ENCODE data around the gene OGA.
A peak's percentile ranks its signal among the peaks of the same experiment; 100 is the strongest.

OGA gene

GRCh38 chr10:101851411-101852116 is 33.3 kb upstream of the OGA start:
- peak; percentile 23 for DNase-seq (ENCODE audit: low read depth)
- TF ChIP-seq CTCF (conservative IDR thresholded peaks at IDR 0.05; ENCODE audit: control insufficient read depth, insufficient read depth, low read depth, low read length), result no peak
- no peak overlapping the region for H3K4me3 ChIP-seq (ENCODE audit: control insufficient read depth, low read depth, low read length)

GRCh38 chr10:101850749-101851148 is 32.5 kb upstream of the OGA start:
- H3K4me3 ChIP-seq (ENCODE audit: control insufficient read depth, low read depth, low read length), result no peak overlapping the region
- DNase-seq (ENCODE audit: low read depth), result no peak
- TF ChIP-seq CTCF (conservative IDR thresholded peaks at IDR 0.05; ENCODE audit: control insufficient read depth, insufficient read depth, low read depth, low read length), result no peak

- no peak for TF ChIP-seq CTCF (conservative IDR thresholded peaks at IDR 0.05; ENCODE audit: control insufficient read depth, insufficient read depth, low read depth, low read length)
- DNase-seq (ENCODE audit: low read depth), result no peak
- H3K4me3 ChIP-seq (ENCODE audit: control insufficient read depth, low read depth, low read length), result no peak overlapping the region
These were observed 30.7 kb upstream of the OGA start for GRCh38 chr10:101848894-101849351.

GRCh38 chr10:101848408-101848807 is 30.2 kb upstream of the OGA start:
- no peak for TF ChIP-seq CTCF (conservative IDR thresholded peaks at IDR 0.05; ENCODE audit: control insufficient read depth, insufficient read depth, low read depth, low read length)
- no peak for DNase-seq (ENCODE audit: low read depth)
- no peak overlapping the region for H3K4me3 ChIP-seq (ENCODE audit: control insufficient read depth, low read depth, low read length)

- no peak overlapping the region for H3K4me3 ChIP-seq (ENCODE audit: control insufficient read depth, low read depth, low read length)
- TF ChIP-seq CTCF (conservative IDR thresholded peaks at IDR 0.05; ENCODE audit: control insufficient read depth, insufficient read depth, low read depth, low read length), result no peak
- DNase-seq (ENCODE audit: low read depth), result no peak
These were observed 27.6 kb upstream of the OGA start for GRCh38 chr10:101845893-101846292.

- no peak for DNase-seq (ENCODE audit: low read depth)
- no peak within 1 kb of the TSS for H3K4me3 ChIP-seq (ENCODE audit: control insufficient read depth, low read depth, low read length)
- TF ChIP-seq CTCF (conservative IDR thresholded peaks at IDR 0.05; ENCODE audit: control insufficient read depth, insufficient read depth, low read depth, low read length), result peak; percentile 27
These were observed 25.1 kb upstream of the OGA start, which contains the start of gene KCNIP2 for GRCh38 chr10:101843032-101844021. Gene KCNIP2 (minus strand): TSS chr10:101843800. CDS start chr10:101843568, 232 bp downstream.
